CD4-positive, alpha-beta T cell treated with Interleukin-1 beta for 1 hour (primary cell): ENCODE measurements around the gene CCDC117.

Source experiments
- DNase-seq, 2 donors: peaks; one replicate each; pipeline ENCODE4 v3.0.0-alpha.2; 2020 to 2022

CCDC117 gene

DNA sequence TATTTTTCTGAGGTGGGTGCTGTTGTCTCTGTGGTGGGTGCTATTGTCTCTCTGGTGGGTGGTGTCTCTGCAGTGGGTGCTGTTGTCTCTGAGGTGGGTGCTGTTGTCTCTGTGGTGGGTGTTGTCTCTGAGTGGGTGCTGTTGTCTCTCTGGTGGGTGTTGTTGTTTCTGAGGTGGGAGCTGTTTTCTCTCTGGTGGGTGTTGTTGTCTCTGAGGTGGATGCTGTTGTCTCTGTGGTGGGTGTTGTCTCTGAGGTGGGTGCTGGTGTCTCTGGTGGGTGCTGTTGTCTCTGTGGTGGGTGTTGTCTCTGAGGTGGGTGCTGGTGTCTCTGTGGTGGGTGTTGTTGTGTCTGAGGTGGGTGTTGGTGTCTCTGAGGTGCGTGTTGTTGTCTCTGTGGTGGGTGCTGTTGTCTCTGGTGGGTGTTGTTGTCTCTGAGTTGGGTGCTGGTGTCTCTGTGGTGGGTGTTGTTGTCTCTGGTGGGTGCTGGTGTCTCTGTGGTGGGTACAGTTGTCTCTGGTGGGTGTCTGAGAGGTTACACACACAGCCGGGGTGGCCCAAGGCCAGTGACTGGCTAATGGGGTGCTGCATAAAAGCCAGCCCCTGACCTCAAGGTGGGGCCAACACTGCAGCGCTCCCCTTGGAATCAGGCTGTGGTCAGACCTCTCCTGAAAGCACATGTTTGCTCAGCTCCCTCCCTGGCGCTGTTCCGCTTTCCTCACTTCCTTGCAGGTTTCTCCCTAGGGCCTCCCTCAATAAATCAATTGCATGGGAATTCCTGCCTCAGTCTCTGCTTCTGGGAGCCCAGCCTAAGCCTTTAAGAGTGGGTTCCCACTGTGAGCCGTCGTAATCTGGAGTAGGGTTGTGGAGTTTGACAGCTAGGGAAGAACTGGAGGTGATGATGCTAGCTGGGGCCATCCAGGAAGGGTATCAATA, 58.9 kb downstream of the CCDC117 start:
- DNase-seq = no peak

DNA sequence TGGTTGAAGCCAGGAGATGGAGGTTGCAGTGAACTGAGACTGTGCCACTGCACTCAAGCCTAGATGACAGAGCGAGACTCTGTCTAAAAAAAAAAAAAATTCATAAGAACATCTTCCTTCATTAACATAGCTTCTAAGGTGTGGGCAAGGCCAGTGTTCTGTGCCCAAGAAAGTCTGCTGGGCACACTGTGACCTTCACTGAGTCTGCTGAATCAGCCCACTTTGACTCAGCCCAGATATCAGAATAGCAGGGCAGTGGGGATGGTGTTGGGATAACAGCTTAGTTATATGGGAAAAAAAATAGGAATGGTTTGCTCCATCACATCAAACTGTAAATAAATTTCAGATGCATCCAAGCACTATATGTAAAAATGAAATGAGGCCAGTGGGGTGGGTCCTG, 60.2 kb downstream of the CCDC117 start:
- DNase-seq = no peak

DNA sequence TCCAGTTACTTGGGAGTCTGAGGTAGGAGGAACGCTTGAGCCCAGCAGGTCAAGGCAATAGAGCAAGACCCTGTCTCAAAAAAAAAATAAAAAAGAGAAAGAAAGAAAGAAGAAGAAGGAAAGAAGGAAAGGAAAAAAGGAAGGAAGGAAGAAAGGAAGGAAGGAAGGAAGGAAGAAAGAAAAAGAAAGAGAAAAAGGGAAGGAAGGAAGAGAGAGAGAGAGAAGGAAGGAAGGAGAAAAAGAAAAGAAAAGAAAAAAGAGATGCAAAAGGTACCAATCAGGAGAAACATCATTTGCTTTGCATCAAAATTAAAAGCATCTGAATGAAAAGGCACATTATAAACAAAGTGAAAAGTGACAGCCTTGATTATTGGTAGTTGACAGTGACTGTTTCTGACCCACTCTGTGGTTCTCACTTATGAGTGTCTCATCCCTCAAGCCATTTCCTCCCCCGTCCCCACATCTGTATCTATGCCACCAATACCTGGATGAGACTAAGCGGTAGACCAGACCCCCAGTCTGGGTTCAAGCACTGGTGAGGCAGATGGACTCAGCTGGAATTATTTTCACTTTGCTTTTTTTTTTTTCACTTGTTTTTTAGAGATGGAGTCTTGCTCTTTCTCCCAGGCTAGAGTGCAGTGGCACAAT, 60.9 kb downstream of the CCDC117 start:
- no peak for DNase-seq

DNA sequence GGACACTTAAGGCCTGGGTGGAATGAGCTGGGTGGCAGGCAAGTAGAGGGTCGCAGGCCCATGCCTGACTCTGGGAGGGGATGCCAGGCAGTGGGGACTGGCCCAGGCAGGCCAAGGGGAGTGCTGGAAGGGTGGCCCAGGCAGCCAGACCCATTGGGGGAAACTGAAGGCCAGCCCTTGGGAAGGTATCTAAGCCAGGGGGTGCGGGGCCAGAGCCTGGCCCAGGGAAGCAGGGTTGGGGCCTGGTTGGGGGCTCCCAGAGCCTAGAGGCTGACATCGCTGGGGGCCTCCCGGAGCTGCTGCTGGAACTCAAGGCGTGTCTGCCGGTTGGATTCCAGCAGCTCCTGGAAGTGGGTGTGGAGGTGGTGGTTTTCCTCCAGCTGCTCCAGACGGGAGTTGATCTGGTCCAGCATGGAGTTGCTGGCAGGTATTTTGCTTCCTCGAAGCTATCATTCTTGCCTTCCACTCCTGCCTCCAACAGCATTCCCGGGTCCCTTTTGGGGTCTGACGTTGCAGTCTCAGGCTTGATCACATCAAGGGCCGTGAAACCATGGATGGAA, 63.2 kb downstream of the CCDC117 start:
- DNase-seq = no peak

DNA sequence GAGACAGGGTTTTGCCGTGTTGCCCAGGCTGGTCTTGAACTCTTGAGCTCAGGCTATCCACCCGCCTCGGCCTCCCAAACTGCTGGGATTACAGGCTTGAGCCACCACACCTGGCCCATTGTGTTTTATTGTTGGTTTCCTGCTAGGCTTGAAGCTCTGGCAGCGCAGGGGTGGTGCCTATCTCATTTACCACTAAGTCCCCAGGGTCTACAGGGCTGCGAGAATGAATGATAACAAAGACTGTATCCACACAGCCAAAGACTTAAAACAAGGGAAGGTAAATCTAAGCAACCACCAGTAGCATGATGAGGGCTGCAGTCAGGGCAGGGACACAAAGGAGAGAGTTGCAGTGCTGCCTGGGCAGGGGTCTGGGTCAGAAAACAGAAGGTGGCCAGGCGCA, 65.1 kb downstream of the CCDC117 start:
- no peak for DNase-seq
